CD4-positive, alpha-beta T cell (primary cell): ENCODE measurements around the gene NPBWR2. TPM values are rescaled to one million over a fixed set of nuclear protein-coding genes. Genes with fewer than 3 reads are reported as not detected.

ENCODE experiments used
- ATAC-seq: fragments of 200-7000 bp; cut with Tn5 transposase; one replicate; pipeline ENCODE4 v1.10.0; 2022; ENCODE audit warnings: mild to moderate bottlenecking; ENCODE audit not compliant: poor library complexity
- CTCF ChIA-PET: fragments of 350-600 bp; sonication (Branson Sonifier 250); formaldehyde crosslinking; loops from one replicate; lab custom pipeline; 2021; ENCODE audit warnings: antibody characterized with exemption, inconsistent platforms; lab: Charles Lee
- POLR2A ChIA-PET: fragments of 350-600 bp; sonication (Branson Sonifier 250); formaldehyde crosslinking; loops from one replicate; lab custom pipeline; 2021; ENCODE audit warnings: antibody characterized with exemption, inconsistent platforms; lab: Charles Lee
- DNase-seq, 14 experiments: peaks; one replicate each; pipeline ENCODE4 v3.0.0-alpha.2; 2013 to 2020; ENCODE audit warnings: mixed read lengths in 2 of 14
- H3K27ac ChIP-seq, 2 donors: one replicate each; pipeline versions ENCODE4 v1.5.1 to v1.7.0; 2013; ENCODE audit warnings: low read length in 2 of 2, low read depth in 1 of 2, mild to moderate bottlenecking in 1 of 2
- H3K27me3 ChIP-seq, 2 experiments: 1 replicate in 1 of 2; 2 replicates in 1 of 2; pipeline versions ENCODE4 v1.6.1 to v1.7.0; 2013; ENCODE audit warnings: low read length in 2 of 2, control low read depth in 1 of 2, mild to moderate bottlenecking in 1 of 2, moderate library complexity in 1 of 2; ENCODE audit not compliant: insufficient read depth in 2 of 2, control insufficient read depth in 1 of 2
- H3K36me3 ChIP-seq: one replicate; pipeline ENCODE4 v1.6.1; 2013; ENCODE audit warnings: low read length, control low read depth; ENCODE audit not compliant: insufficient read depth
- H3K4me1 ChIP-seq: one replicate; pipeline ENCODE4 v1.6.1; 2013; ENCODE audit warnings: low read length, control low read depth; ENCODE audit not compliant: insufficient read depth
- H3K4me3 ChIP-seq: one replicate; pipeline ENCODE4 v1.5.1; 2013; ENCODE audit warnings: mild to moderate bottlenecking, low read length, moderate library complexity
- H3K9me3 ChIP-seq, 2 experiments: 1 replicate in 1 of 2; 2 replicates in 1 of 2; pipeline versions ENCODE4 v1.6.1 to v1.7.0; 2013; ENCODE audit warnings: low read length in 2 of 2, mild to moderate bottlenecking in 2 of 2, control low read depth in 1 of 2, moderate library complexity in 1 of 2; ENCODE audit not compliant: control insufficient read depth in 1 of 2, insufficient read depth in 1 of 2
- H3K27ac Mint-ChIP-seq: one replicate; pipeline ENCODE4 v1.8.0; 2020; ENCODE audit warnings: mixed read lengths
- H3K27me3 Mint-ChIP-seq: one replicate; pipeline ENCODE4 v1.8.0; 2021; ENCODE audit warnings: mixed read lengths
- H3K36me3 Mint-ChIP-seq: one replicate; pipeline ENCODE4 v1.8.0; 2021; ENCODE audit warnings: low read depth, mixed read lengths
- H3K4me1 Mint-ChIP-seq: one replicate; pipeline ENCODE4 v1.8.0; 2021; ENCODE audit warnings: low read depth, mixed read lengths
- H3K4me3 Mint-ChIP-seq: one replicate; pipeline ENCODE4 v1.8.0; 2020; ENCODE audit warnings: mild to moderate bottlenecking, mixed read lengths
- H3K9me3 Mint-ChIP-seq: one replicate; pipeline ENCODE4 v1.8.0; 2020; ENCODE audit warnings: mixed read lengths
- intact Hi-C, 2 experiments: fragments of 100-400 bp; cut with DNase I in 1 of 2; cut with micrococcal nuclease in 1 of 2; formaldehyde crosslinking; loops; one replicate each; pipeline versions ENCODE4 v1.15.1 to v1.9.0; 2023 to 2025; cut with DNase I, micrococcal nuclease
- total RNA-seq, 174 experiments: library from RNA in 2 of 174; stranded (reverse) in 2 of 174; gene quantifications; one replicate each; pipeline ENCODE4 v1.2.3 and lab custom pipeline; 2021 to 2026
- TF ChIP-seq, protein P1 (sequence below): fragments of 200-600 bp; IDR thresholded peaks from one replicate; pipeline ENCODE4 v1.8.0; 2022; ENCODE audit warnings: antibody characterized with exemption, mild to moderate bottlenecking

The NPBWR2 gene
- total RNA-seq, 2 experiments from 2014 or later, result 0.38 to 0.47 TPM

DNA sequence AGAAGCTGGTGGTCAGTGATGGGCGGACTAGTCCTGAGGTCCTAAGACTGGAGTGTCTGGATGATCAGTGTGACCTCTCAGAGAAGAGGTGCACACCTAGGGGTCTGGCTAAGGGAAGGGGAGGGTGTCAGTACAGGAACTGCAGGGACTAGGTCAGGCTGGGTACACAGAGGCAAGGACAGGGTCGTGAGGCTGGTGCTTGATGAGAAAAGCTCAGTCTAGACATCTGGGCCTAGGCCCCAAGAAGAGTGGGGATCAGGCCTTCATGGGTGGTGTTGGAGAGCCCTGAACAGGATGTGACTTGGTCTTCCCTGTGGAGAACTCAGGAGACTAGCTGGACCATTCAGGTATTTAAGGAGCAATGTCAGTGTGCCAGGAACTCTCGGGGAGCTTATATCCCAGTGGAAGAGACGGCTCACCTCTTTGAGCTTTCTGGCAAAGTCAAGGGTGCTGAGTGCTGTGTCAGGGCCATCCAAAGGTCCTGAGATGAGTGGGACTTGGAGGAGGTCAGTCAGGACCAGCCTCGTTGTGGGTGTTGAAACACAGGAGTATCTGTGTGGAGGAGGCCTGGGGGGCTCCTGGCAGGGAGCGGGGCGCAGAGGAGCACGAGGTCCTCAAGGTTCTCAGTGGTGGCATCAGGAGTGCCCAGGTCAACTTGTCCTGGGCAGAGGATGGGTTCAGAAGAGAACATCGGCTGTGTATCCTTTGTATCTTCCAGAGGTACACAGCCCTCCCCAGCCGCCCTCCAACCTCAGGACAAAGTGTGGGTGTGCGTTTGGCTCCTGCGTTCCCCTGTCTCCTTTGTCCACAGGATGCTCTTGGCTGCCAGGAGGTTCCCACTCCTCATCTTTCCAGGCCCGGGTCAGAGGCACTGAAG lies 43.6 kb upstream of the NPBWR2 start:
- no peak overlapping the region for H3K4me3 Mint-ChIP-seq
- H3K4me1 ChIP-seq, result no peaks in the 10 kb centered on the region
- intact Hi-C loops, result no loop called here

DNA sequence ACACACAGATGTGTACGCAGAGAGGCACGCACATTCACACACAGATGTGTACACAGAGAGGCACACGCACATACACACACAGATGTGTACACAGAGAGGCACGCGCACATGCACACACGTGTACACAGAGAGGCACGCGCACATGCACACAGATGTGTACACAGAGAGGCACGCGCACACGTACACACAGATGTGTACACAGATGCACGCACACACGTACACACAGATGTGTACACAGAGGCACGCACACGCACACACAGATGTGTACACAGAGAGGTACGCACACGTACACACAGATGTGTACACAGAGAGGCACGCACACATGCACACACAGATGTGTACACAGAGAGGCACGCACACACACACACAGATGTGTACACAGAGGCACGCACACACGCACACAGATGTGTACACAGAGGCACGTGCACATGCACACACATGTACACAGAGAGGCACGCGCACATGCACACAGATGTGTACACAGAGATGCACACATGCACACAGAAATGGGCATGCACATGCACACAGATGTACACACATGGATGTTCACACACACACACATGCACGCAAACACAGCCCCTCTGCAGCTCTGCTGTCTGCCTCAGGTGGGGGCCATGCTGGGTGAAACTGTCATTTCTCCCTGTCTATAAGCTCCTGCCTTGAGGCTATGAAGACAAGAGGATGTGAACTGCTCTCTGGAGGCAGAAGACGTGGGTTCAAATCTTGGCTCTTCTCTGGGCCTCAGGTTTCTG lies 42.6 kb upstream of the NPBWR2 start:
- peaks cover 3 to 26% of the 10 kb centered on the region in 2 experiments for H3K9me3 ChIP-seq
- H3K36me3 ChIP-seq, result no peaks in the 10 kb centered on the region
- Mint-ChIP-seq H3K27me3 (no peaks in the 10 kb centered on the region), H3K4me1 (no peaks in the 10 kb centered on the region), H3K27ac (no peak overlapping the region), H3K36me3 (no peaks in the 10 kb centered on the region), H3K4me3 (no peak overlapping the region), H3K9me3 (peaks cover 2% of the 10 kb centered on the region)
- no peak for DNase-seq
- H3K4me3 ChIP-seq, result no peak overlapping the region
- no peak for ATAC-seq
- peaks cover 3 to 4% of the 10 kb centered on the region in 2 experiments for H3K27me3 ChIP-seq
- ChIA-PET POLR2A (no interaction called here), CTCF (no interaction called here)
- TF ChIP-seq, protein P1, sequence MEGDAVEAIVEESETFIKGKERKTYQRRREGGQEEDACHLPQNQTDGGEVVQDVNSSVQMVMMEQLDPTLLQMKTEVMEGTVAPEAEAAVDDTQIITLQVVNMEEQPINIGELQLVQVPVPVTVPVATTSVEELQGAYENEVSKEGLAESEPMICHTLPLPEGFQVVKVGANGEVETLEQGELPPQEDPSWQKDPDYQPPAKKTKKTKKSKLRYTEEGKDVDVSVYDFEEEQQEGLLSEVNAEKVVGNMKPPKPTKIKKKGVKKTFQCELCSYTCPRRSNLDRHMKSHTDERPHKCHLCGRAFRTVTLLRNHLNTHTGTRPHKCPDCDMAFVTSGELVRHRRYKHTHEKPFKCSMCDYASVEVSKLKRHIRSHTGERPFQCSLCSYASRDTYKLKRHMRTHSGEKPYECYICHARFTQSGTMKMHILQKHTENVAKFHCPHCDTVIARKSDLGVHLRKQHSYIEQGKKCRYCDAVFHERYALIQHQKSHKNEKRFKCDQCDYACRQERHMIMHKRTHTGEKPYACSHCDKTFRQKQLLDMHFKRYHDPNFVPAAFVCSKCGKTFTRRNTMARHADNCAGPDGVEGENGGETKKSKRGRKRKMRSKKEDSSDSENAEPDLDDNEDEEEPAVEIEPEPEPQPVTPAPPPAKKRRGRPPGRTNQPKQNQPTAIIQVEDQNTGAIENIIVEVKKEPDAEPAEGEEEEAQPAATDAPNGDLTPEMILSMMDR, result no peak
- intact Hi-C loops, result no loop called here
- H3K27ac ChIP-seq, result no peak overlapping the region
- H3K4me1 ChIP-seq, result no peaks in the 10 kb centered on the region

More for the DNA sequence above, 43.6 kb upstream of the NPBWR2 start:
- no peaks in the 10 kb centered on the region for H3K9me3 Mint-ChIP-seq
- Histone ChIP-seq H3K9me3 (peaks cover 0 to 16% of the 10 kb centered on the region in 2 experiments), H3K27me3 (peaks cover 0 to 4% of the 10 kb centered on the region in 2 experiments), H3K4me3 (no peak overlapping the region), H3K27ac (no peak overlapping the region), H3K36me3 (no peaks in the 10 kb centered on the region)
- TF ChIP-seq, protein P1, result no peak
- DNase-seq (no peak), ATAC-seq (no peak)
- H3K4me1 Mint-ChIP-seq, result no peaks in the 10 kb centered on the region
- ChIA-PET POLR2A (no interaction called here), CTCF (no interaction called here)
- no peaks in the 10 kb centered on the region for H3K27me3 Mint-ChIP-seq
- no peak overlapping the region for H3K27ac Mint-ChIP-seq
- H3K36me3 Mint-ChIP-seq, result no peaks in the 10 kb centered on the region

DNA sequence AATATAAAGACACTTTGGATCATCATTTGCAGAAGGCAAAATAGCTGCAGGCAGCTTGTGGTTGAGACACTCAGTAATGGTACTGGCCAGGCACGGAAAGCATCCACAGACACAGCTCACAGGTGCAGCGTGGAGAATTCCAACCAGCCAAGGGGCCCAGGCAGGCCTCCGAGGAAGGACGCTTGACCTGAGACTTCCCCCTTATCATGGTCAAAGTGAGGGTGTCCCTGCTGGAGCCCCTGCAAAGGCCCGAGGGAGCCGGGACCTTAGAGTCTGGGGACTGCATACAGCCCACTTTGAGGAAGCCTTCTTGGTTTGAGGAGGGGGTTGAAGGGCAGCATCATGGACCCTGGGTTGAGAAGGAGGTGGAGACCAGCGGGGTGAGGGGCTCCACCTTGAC lies 41.8 kb upstream of the NPBWR2 start:
- no peak overlapping the region for H3K27ac ChIP-seq
- H3K27me3 Mint-ChIP-seq, result peaks cover 7% of the 10 kb centered on the region
- no peaks in the 10 kb centered on the region for H3K4me1 Mint-ChIP-seq
- intact Hi-C loops, result no loop called here
- peaks cover 4 to 29% of the 10 kb centered on the region in 2 experiments for H3K9me3 ChIP-seq
- H3K36me3 Mint-ChIP-seq, result no peaks in the 10 kb centered on the region
- H3K4me3 ChIP-seq, result no peak overlapping the region
- H3K27me3 ChIP-seq, result peaks cover 3 to 4% of the 10 kb centered on the region in 2 experiments
- ChIA-PET POLR2A (no interaction called here), CTCF (no interaction called here)
- TF ChIP-seq, protein P1, result no peak
- H3K4me3 Mint-ChIP-seq, result no peak overlapping the region
- peaks cover 4% of the 10 kb centered on the region for H3K9me3 Mint-ChIP-seq
- H3K4me1 ChIP-seq, result no peaks in the 10 kb centered on the region
- H3K36me3 ChIP-seq, result no peaks in the 10 kb centered on the region
- ATAC-seq (no peak), DNase-seq (no peak)
- no peak overlapping the region for H3K27ac Mint-ChIP-seq
